IMR-90 (cell line): ENCODE measurements around the gene RPS6KA2. TPM values are rescaled to one million over a fixed set of nuclear protein-coding genes. Genes with fewer than 3 reads are reported as not detected.

Experiments used
- ATAC-seq: fragments of 200-7000 bp; cut with Tn5 transposase; 2 replicates; pipeline ENCODE4 v1.9.1; 2020; ENCODE audit warnings: low read depth, mild to moderate bottlenecking, moderate library complexity
- BruUV-seq: library from RNA; stranded (reverse); fragments of 400-500 nt; replicated peaks from 2 replicates; lab custom pipeline; 2021; lab: Mats Ljungman, UMichigan
- CTCF ChIA-PET: fragments of 300-600 bp; formaldehyde crosslinking; extraction: SDS; loops from one replicate; lab custom pipeline; 2021; ENCODE audit warnings: antibody characterized with exemption; lab: Yijun Ruan, JAX
- POLR2A ChIA-PET: fragments of 300-600 bp; sonication (Branson Sonifier 250); formaldehyde crosslinking; loops from one replicate; lab custom pipeline; 2022; ENCODE audit warnings: antibody characterized with exemption; ENCODE audit not compliant: unreplicated experiment; lab: Charles Lee
- DNase-seq: peaks from one replicate; pipeline ENCODE4 v3.0.0; 2013
- H2AFZ ChIP-seq: replicated peaks from 2 replicates; pipeline ENCODE3; 2013; ENCODE audit warnings: low read length, mild to moderate bottlenecking; ENCODE audit not compliant: poor library complexity
- H2AK5ac ChIP-seq: 2 replicates; pipeline ENCODE4 v1.6.1; 2013; ENCODE audit warnings: low read depth, low read length, inconsistent platforms
- H2AK9ac ChIP-seq: replicated peaks from 2 replicates; pipeline ENCODE3; 2013; ENCODE audit warnings: mild to moderate bottlenecking, low read depth, low read length, moderate library complexity; ENCODE audit not compliant: poor library complexity
- H2BK120ac ChIP-seq: 2 replicates; pipeline ENCODE4 v1.6.1; 2013; ENCODE audit warnings: low read depth, low read length, inconsistent platforms
- H2BK15ac ChIP-seq: 3 replicates; pipeline ENCODE4 v1.6.1; 2013; ENCODE audit warnings: low read depth, low read length, inconsistent platforms
- H2BK20ac ChIP-seq: 2 replicates; pipeline ENCODE4 v1.6.1; 2013; ENCODE audit warnings: low read depth, mild to moderate bottlenecking, inconsistent platforms, low read length, moderate library complexity
- H2BK5ac ChIP-seq: 2 replicates; pipeline ENCODE4 v1.6.1; 2013; ENCODE audit warnings: mild to moderate bottlenecking, low read depth, low read length, inconsistent platforms; ENCODE audit not compliant: poor library complexity, severe bottlenecking
- H3K14ac ChIP-seq: replicated peaks from 2 replicates; pipeline ENCODE4 v1.6.1; 2013; ENCODE audit warnings: low read depth, low read length, inconsistent platforms
- H3K18ac ChIP-seq: 2 replicates; pipeline ENCODE4 v1.6.1; 2013; ENCODE audit warnings: low read depth, low read length, control low read depth
- H3K23ac ChIP-seq: 2 replicates; pipeline ENCODE4 v1.6.1; 2013; ENCODE audit warnings: low read depth, low read length, inconsistent platforms
- H3K27ac ChIP-seq: 2 replicates; pipeline ENCODE4 v1.5.1; 2013; ENCODE audit warnings: mild to moderate bottlenecking, control low read depth, low read length; ENCODE audit not compliant: insufficient read depth
- H3K27me3 ChIP-seq: 2 replicates; pipeline ENCODE4 v1.6.1; 2013; ENCODE audit warnings: low read length; ENCODE audit not compliant: control insufficient read depth, insufficient read depth
- H3K36me3 ChIP-seq: 2 replicates; pipeline ENCODE4 v1.6.1; 2013; ENCODE audit warnings: low read length, mixed read lengths; ENCODE audit not compliant: control insufficient read depth, insufficient read depth
- H3K4ac ChIP-seq: 2 replicates; pipeline ENCODE4 v1.6.1; 2013; ENCODE audit warnings: low read depth, low read length, inconsistent platforms
- H3K4me1 ChIP-seq: 2 replicates; pipeline ENCODE4 v1.6.1; 2013; ENCODE audit warnings: low read length, mixed read lengths; ENCODE audit not compliant: control insufficient read depth, insufficient read depth
- H3K4me2 ChIP-seq: 2 replicates; pipeline ENCODE4 v1.6.1; 2013; ENCODE audit warnings: low read depth, mild to moderate bottlenecking, control low read depth, low read length, moderate library complexity
- H3K4me3 ChIP-seq: 2 replicates; pipeline ENCODE4 v1.5.1; 2013; ENCODE audit warnings: low read depth, mild to moderate bottlenecking, control low read depth, low read length, moderate library complexity; ENCODE audit not compliant: insufficient read depth
- H3K56ac ChIP-seq: 2 replicates; pipeline ENCODE4 v1.6.1; 2013; ENCODE audit warnings: low read length, inconsistent platforms; ENCODE audit not compliant: insufficient read depth; ENCODE audit errors: extremely low read depth
- H3K79me1 ChIP-seq, 2 experiments: 2 replicates each; pipeline ENCODE4 v1.6.1; 2013; ENCODE audit warnings: low read length in 2 of 2, inconsistent platforms in 1 of 2, low read depth in 1 of 2
- H3K9ac ChIP-seq: 2 replicates; pipeline ENCODE4 v1.6.1; 2013; ENCODE audit warnings: low read depth, low read length, control low read depth
- H3K9me1 ChIP-seq: 2 replicates; pipeline ENCODE4 v1.6.1; 2013; ENCODE audit warnings: low read length, inconsistent platforms; ENCODE audit not compliant: insufficient read depth
- H3K9me3 ChIP-seq: 2 replicates; pipeline ENCODE4 v1.6.1; 2013; ENCODE audit warnings: low read length; ENCODE audit not compliant: control insufficient read depth, insufficient read depth
- H4K20me1 ChIP-seq: 2 replicates; pipeline ENCODE4 v1.6.1; 2013; ENCODE audit warnings: low read length, inconsistent platforms; ENCODE audit not compliant: insufficient read depth
- H4K5ac ChIP-seq: 2 replicates; pipeline ENCODE4 v1.6.1; 2013; ENCODE audit warnings: mild to moderate bottlenecking, low read depth, low read length, control low read depth
- H4K8ac ChIP-seq, 2 experiments: 2 replicates each; pipeline ENCODE4 v1.6.1; 2013; ENCODE audit warnings: low read depth in 2 of 2, low read length in 2 of 2, control low read depth in 1 of 2, inconsistent platforms in 1 of 2
- H4K91ac ChIP-seq: 2 replicates; pipeline ENCODE4 v1.6.1; 2013; ENCODE audit warnings: low read depth, low read length, inconsistent platforms; ENCODE audit not compliant: insufficient read depth
- BHLHE40 ChIP-seq: fragments of 150-350 bp; IDR thresholded peaks from 2 replicates; pipeline ENCODE4 v1.6.1; 2016; ENCODE audit warnings: mild to moderate bottlenecking, low read depth, low read length
- FOS ChIP-seq: fragments of 150-350 bp; IDR thresholded peaks from 2 replicates; pipeline ENCODE4 v1.6.1; 2016; ENCODE audit warnings: low read depth, low read length
- MAZ ChIP-seq: IDR thresholded peaks from 2 replicates; pipeline ENCODE4 v1.6.1; 2012; ENCODE audit warnings: low read depth, mild to moderate bottlenecking, low read length, improper control_type of control experiment, moderate library complexity, borderline replicate concordance
- MXI1 ChIP-seq: IDR thresholded peaks from 2 replicates; pipeline ENCODE4 v1.6.1; 2012; ENCODE audit warnings: low read depth, mild to moderate bottlenecking, low read length, moderate library complexity, borderline replicate concordance
- NFE2L2 ChIP-seq: fragments of 150-350 bp; IDR thresholded peaks from 2 replicates; pipeline ENCODE4 v1.6.1; 2016; ENCODE audit warnings: low read depth, mild to moderate bottlenecking, low read length
- POLR2A ChIP-seq: IDR thresholded peaks from 2 replicates; pipeline ENCODE4 v1.6.1; 2012; ENCODE audit warnings: mild to moderate bottlenecking, low read depth, low read length
- RAD21 ChIP-seq: IDR thresholded peaks from 2 replicates; pipeline ENCODE4 v1.6.1; 2012; ENCODE audit warnings: low read length, improper control_type of control experiment
- RCOR1 ChIP-seq: IDR thresholded peaks from 2 replicates; pipeline ENCODE4 v1.6.1; 2012; ENCODE audit warnings: mild to moderate bottlenecking, low read length, improper control_type of control experiment; ENCODE audit not compliant: insufficient replicate concordance
- SMC3 ChIP-seq: fragments of 150-350 bp; IDR thresholded peaks from 2 replicates; pipeline ENCODE4 v1.6.1; 2016; ENCODE audit warnings: low read depth, mild to moderate bottlenecking, antibody characterized with exemption, low read length, moderate library complexity
- WGBS, 2 experiments: methylation state at CpG; one replicate each; pipeline versions ENCODE4 v1.1.5 to v1.1.7; 2013; ENCODE audit warnings: missing lambda C conversion rate in 2 of 2; ENCODE audit not compliant: insufficient read length in 1 of 2; ENCODE audit errors: extremely low coverage in 2 of 2; 5-methylcytosine and 5-hydroxymethylcytosine counted together
- dilution Hi-C: fragments of 300-500 bp; cut with HindIII; formaldehyde crosslinking; loops from one replicate; pipeline ENCODE4 v1.14.3; 2018; ENCODE audit warnings: low sequenced_read_pairs; ENCODE audit not compliant: unreplicated experiment
- in situ Hi-C: fragments of 300-500 bp; cut with MboI; formaldehyde crosslinking; loops from 3 replicates; pipeline ENCODE4 v1.14.3; 2019; ENCODE audit warnings: low sequenced_read_pairs, inconsistent platforms, mixed read lengths
- intact Hi-C: fragments of 100-400 bp; cut with micrococcal nuclease; formaldehyde crosslinking; loops from 2 replicates; pipeline ENCODE4 v1.10.0; 2022
- polyA plus RNA-seq, 3 experiments: library from polyadenylated mRNA; depleted of rRNA; stranded (reverse); fragments of >200 nt; gene quantifications; 2 replicates each; pipeline ENCODE4 v1.2.3, GENCODE V29; 2012; ENCODE audit warnings: low replicate concordance in 1 of 3
- total RNA-seq: library from RNA; depleted of rRNA; stranded (reverse); fragments of >200 nt; gene quantifications from 2 replicates; pipeline ENCODE4 v1.2.3, GENCODE V29; 2012
- TF ChIP-seq, protein P1 (sequence below): conservative IDR thresholded peaks from 2 replicates; pipeline ENCODE4 v1.5.1; 2012; ENCODE audit warnings: mild to moderate bottlenecking, low read depth, low read length, improper control_type of control experiment

Gene RPS6KA2
- total and polyA plus RNA-seq, 2 of the 4 experiments (the other 2 are of a cell fraction), result 26.9 to 31.3 TPM

DNA sequence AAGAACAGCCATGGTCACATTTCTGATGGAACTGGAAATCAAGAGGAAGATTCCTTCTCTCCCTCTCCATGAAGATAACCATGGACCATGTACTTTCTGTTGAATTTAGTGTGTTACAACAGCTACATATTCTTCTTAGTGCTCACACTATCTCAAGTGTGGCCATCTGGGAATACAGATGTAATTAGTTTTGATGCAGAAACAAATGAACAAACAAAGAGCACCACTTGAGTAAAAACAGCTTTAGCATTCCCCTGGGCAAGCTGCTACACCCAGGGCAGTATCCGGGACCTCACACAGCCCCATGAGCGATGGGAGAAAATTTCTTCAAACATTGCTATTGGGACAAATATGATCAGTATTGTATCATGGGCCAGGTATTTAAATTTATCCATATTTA is 115.7 kb downstream of the RPS6KA2 start:
- ATAC-seq, result no peak

More for the DNA sequence above, 115.7 kb downstream of the RPS6KA2 start:
- no peak overlapping the region for H4K91ac ChIP-seq
- H3K4me1 ChIP-seq, result peaks cover 6% of the 10 kb centered on the region
- ChIA-PET CTCF (no interaction called here), POLR2A (no interaction called here)
- no peak overlapping the region for H4K5ac ChIP-seq
- no peak overlapping the region for H2AK5ac ChIP-seq
- H3K4me2 ChIP-seq, result no peak overlapping the region
- in situ Hi-C loops, result no loop called here
- no peak overlapping the region for H2AK9ac ChIP-seq
- no peak overlapping the region for H3K9ac ChIP-seq
- no peak overlapping the region for H2BK15ac ChIP-seq
- peaks cover 45% of the 10 kb centered on the region for H3K36me3 ChIP-seq
- dilution Hi-C loops, result no loop called here
- BruUV-seq, result no TSS peak
- intact Hi-C loops, result no loop called here
- no peak overlapping the region for H2AFZ ChIP-seq
- H4K20me1 ChIP-seq, result peaks cover 8% of the 10 kb centered on the region
- no peak overlapping the region for H2BK5ac ChIP-seq
- H3K18ac ChIP-seq, result no peak overlapping the region
- H3K27me3 ChIP-seq, result no peaks in the 10 kb centered on the region
- no peak overlapping the region for H3K27ac ChIP-seq
- H4K8ac ChIP-seq, result no peak overlapping the region
- H3K9me3 ChIP-seq, result no peaks in the 10 kb centered on the region
- no peak overlapping the region for H3K14ac ChIP-seq
- H3K9me1 ChIP-seq, result peaks cover 29% of the 10 kb centered on the region
- H3K56ac ChIP-seq, result no peak overlapping the region
- no peak overlapping the region for H2BK20ac ChIP-seq
- no CpG with 5 or more reads among the region's 2 CpGs for WGBS, 2 experiments
- no peak overlapping the region for H3K4me3 ChIP-seq
- no peak for DNase-seq
- H2BK120ac ChIP-seq, result no peak overlapping the region
- TF ChIP-seq MAZ (no peak), MXI1 (no peak), RAD21 (no peak), POLR2A (no peak), FOS (no peak), RCOR1 (no peak), SMC3 (no peak), NFE2L2 (no peak), BHLHE40 (no peak)
- TF ChIP-seq, protein P1, sequence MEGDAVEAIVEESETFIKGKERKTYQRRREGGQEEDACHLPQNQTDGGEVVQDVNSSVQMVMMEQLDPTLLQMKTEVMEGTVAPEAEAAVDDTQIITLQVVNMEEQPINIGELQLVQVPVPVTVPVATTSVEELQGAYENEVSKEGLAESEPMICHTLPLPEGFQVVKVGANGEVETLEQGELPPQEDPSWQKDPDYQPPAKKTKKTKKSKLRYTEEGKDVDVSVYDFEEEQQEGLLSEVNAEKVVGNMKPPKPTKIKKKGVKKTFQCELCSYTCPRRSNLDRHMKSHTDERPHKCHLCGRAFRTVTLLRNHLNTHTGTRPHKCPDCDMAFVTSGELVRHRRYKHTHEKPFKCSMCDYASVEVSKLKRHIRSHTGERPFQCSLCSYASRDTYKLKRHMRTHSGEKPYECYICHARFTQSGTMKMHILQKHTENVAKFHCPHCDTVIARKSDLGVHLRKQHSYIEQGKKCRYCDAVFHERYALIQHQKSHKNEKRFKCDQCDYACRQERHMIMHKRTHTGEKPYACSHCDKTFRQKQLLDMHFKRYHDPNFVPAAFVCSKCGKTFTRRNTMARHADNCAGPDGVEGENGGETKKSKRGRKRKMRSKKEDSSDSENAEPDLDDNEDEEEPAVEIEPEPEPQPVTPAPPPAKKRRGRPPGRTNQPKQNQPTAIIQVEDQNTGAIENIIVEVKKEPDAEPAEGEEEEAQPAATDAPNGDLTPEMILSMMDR, result no peak
- H3K23ac ChIP-seq, result no peak overlapping the region
- peaks cover 0 to 8% of the 10 kb centered on the region in 2 experiments; a peak in 1 of 4 replicates for H3K79me1 ChIP-seq
- H3K4ac ChIP-seq, result no peak overlapping the region
